ENCODE results near the gene PRG2.
A peak's percentile ranks its signal among the peaks of the same experiment; 100 is the strongest.
"Not testable (repeated sequence)": the region's sequence is repeated elsewhere in the genome, so short reads cannot be mapped to it uniquely, and the experiment has no call there.

PRG2 gene

GRCh38 chr11:57368106-57368844 lies 22.2 kb downstream of the PRG2 start:
- DNase-seq (ENCODE audit: low spot score): no peak

GRCh38 chr11:57364851-57365660 lies 25.4 kb downstream of the PRG2 start:
- peak; percentile 27 for DNase-seq (ENCODE audit: low spot score)

GRCh38 chr11:57363131-57364080 lies 27.0 kb downstream of the PRG2 start:
- no peak for DNase-seq (ENCODE audit: low spot score)

GRCh38 chr11:57361926-57362325 lies 28.5 kb downstream of the PRG2 start:
- DNase-seq (ENCODE audit: low spot score): no peak

- DNase-seq (ENCODE audit: low spot score): not testable (repeated sequence)
These were observed 29.0 kb downstream of the PRG2 start for GRCh38 chr11:57361420-57361819.

GRCh38 chr11:57360991-57361390 lies 29.5 kb downstream of the PRG2 start:
- no peak for DNase-seq (ENCODE audit: low spot score)

GRCh38 chr11:57359896-57360690 lies 30.4 kb downstream of the PRG2 start:
- DNase-seq (ENCODE audit: low spot score): no peak

- no peak for DNase-seq (ENCODE audit: low spot score)
These were observed 31.1 kb downstream of the PRG2 start for GRCh38 chr11:57359396-57359795.

- no peak for DNase-seq (ENCODE audit: low spot score)
These were observed 31.5 kb downstream of the PRG2 start for GRCh38 chr11:57358991-57359390.

GRCh38 chr11:57358543-57358961 lies 31.9 kb downstream of the PRG2 start:
- no peak for DNase-seq (ENCODE audit: low spot score)

GRCh38 chr11:57357856-57358255 lies 32.6 kb downstream of the PRG2 start:
- DNase-seq (ENCODE audit: low spot score): no peak

- DNase-seq (ENCODE audit: low spot score): no peak
These were observed 33.1 kb downstream of the PRG2 start for GRCh38 chr11:57357310-57357709.

GRCh38 chr11:57356268-57356667 lies 34.2 kb downstream of the PRG2 start:
- no peak for DNase-seq (ENCODE audit: low spot score)

- DNase-seq (ENCODE audit: low spot score): no peak
These were observed 35.8 kb downstream of the PRG2 start for GRCh38 chr11:57354699-57355098.

- no peak for DNase-seq (ENCODE audit: low spot score)
These were observed 36.6 kb downstream of the PRG2 start for GRCh38 chr11:57353852-57354251.

- DNase-seq (ENCODE audit: low spot score): no peak
These were observed 37.0 kb downstream of the PRG2 start for GRCh38 chr11:57353446-57353845.

- no peak for DNase-seq (ENCODE audit: low spot score)
These were observed 37.4 kb downstream of the PRG2 start for GRCh38 chr11:57353036-57353435.

GRCh38 chr11:57349491-57350274 lies 40.8 kb downstream of the PRG2 start:
- no peak for DNase-seq (ENCODE audit: low spot score)

- no peak for DNase-seq (ENCODE audit: low spot score)
These were observed 41.7 kb downstream of the PRG2 start for GRCh38 chr11:57348636-57349313.

- no peak for DNase-seq (ENCODE audit: low spot score)
These were observed 42.4 kb downstream of the PRG2 start for GRCh38 chr11:57348052-57348451.

All from putamen (tissue), 1 donor.